ENCODE data around the gene DLGAP4. TPM values are rescaled to one million over a fixed set of nuclear protein-coding genes. Genes with fewer than 3 reads are reported as not detected.

Gene DLGAP4
- total and polyA plus RNA-seq, 10 of the 15 experiments (the other 5 are each of a cell fraction or from before 2014, with no cell fraction given): 0.42 to 43.3 (median 19.0) TPM

GRCh38 chr20:36374995-36375394 is 68.9 kb downstream of the DLGAP4 start:
- intact Hi-C loops (cut with micrococcal nuclease; ENCODE audit: unreplicated experiment) (no loop called here), in situ Hi-C loops (cut with MboI) (no loop called here)
- FAIRE-seq: no peak
- TF ChIP-seq E4F1 (IDR thresholded peaks at IDR 0.05; ENCODE audit: borderline replicate concordance, partially characterized antibody): no peak
- no peak for TF ChIP-seq ZNF24 (IDR thresholded peaks at IDR 0.05)
- no peak for TF ChIP-seq BCLAF1 (IDR thresholded peaks at IDR 0.05)
- ChIA-PET SMC1A (ENCODE audit: uncharacterized antibody, unreplicated experiment) (no interaction called here), POLR2A (no interaction called here), CTCF (interaction anchor here (0.7 to 1.3 kb wide), 2 partner anchors 34 to 102 kb away, joined by 3 to 4 read pairs; no protein-coding TSS in a partner anchor), RAD21 (ENCODE audit: unreplicated experiment) (no interaction called here)
- H3K36me3 ChIP-seq (ENCODE audit: control insufficient read depth in 2 of 2, insufficient read depth in 2 of 2, low read length in 1 of 2): no peaks in the 10 kb centered on the region
- no peak overlapping the region for H3K4me2 ChIP-seq (ENCODE audit: control insufficient read depth, insufficient read depth)
- peaks cover 0 to 2% of the 10 kb centered on the region in 2 experiments; a peak in 2 of 4 replicates for H3K27me3 ChIP-seq (replicated peaks in 1 of 2; ENCODE audit: control insufficient read depth in 2 of 2, insufficient read depth in 2 of 2, low read length in 1 of 2)
- BruUV-seq (replicated peaks): no TSS peak
- no peak overlapping the region for H3K9ac ChIP-seq (ENCODE audit: control insufficient read depth, insufficient read depth, low read length)
- WGBS (ENCODE audit: insufficient coverage, insufficient replicate concordance, low lambda C conversion rate, missing lambda C conversion rate): 2% methylated on average over 4 of the region's 4 CpGs
- no peak overlapping the region for H2AFZ ChIP-seq (ENCODE audit: control insufficient read depth, low read depth, low read length)
- no peak for ATAC-seq
- no peak overlapping the region for H3K4me3 ChIP-seq
- H3K27ac ChIP-seq (ENCODE audit: control insufficient read depth, insufficient read depth): no peak overlapping the region
- DNase-seq (ENCODE audit: low read depth, low spot score): no peak
- H3K9me3 ChIP-seq (replicated peaks; ENCODE audit: control insufficient read depth, insufficient read depth, low read length): no peaks in the 10 kb centered on the region
- no peaks in the 10 kb centered on the region for H4K20me1 ChIP-seq (ENCODE audit: control insufficient read depth, insufficient read depth)
- no peaks in the 10 kb centered on the region for H3K79me2 ChIP-seq (ENCODE audit: control insufficient read depth, insufficient read depth, low read length)
- no peaks in the 10 kb centered on the region for H3K4me1 ChIP-seq (ENCODE audit: control insufficient read depth, insufficient read depth, low read length)

Measured in GM12878 (cell line).